Neural crest cell (in vitro differentiated cells): ENCODE measurements around the gene PAX3. TPM values are rescaled to one million over a fixed set of nuclear protein-coding genes. Genes with fewer than 3 reads are reported as not detected.

Experiments used
- DNase-seq: peaks from one replicate; pipeline ENCODE4 v3.0.0; 2021; ENCODE audit warnings: low read depth, mixed read lengths, low spot score
- H3K27ac Mint-ChIP-seq: one replicate; pipeline ENCODE4 v1.8.0; 2021; ENCODE audit warnings: mild to moderate bottlenecking, mixed read lengths; ENCODE audit not compliant: unreplicated experiment
- H3K27me3 Mint-ChIP-seq: 2 replicates; pipeline ENCODE4 v1.8.0; 2021; ENCODE audit warnings: low read depth, mild to moderate bottlenecking, mixed read lengths
- H3K36me3 Mint-ChIP-seq: 2 replicates; pipeline ENCODE4 v1.8.0; 2021; ENCODE audit warnings: low read depth, mild to moderate bottlenecking, mixed read lengths
- H3K4me1 Mint-ChIP-seq: 2 replicates; pipeline ENCODE4 v1.8.0; 2021; ENCODE audit warnings: mixed read lengths
- H3K4me3 Mint-ChIP-seq: one replicate; pipeline ENCODE4 v1.8.0; 2021; ENCODE audit warnings: mild to moderate bottlenecking, mixed read lengths
- H3K9me3 Mint-ChIP-seq: 2 replicates; pipeline ENCODE4 v1.8.0; 2021; ENCODE audit warnings: mixed read lengths
- total RNA-seq: library from RNA; stranded (reverse); gene quantifications from 2 replicates; pipeline ENCODE4 v1.2.1, GENCODE V29; 2021
- TF ChIP-seq, protein P1 (sequence below): fragments of 200-600 bp; sonication (generic); conservative IDR thresholded peaks from 2 replicates; pipeline ENCODE4 v1.5.0; 2021; ENCODE audit warnings: antibody characterized with exemption, mild to moderate bottlenecking

Gene PAX3
- total RNA-seq, 1 donor from 2014 or later: 52.2 TPM

DNA sequence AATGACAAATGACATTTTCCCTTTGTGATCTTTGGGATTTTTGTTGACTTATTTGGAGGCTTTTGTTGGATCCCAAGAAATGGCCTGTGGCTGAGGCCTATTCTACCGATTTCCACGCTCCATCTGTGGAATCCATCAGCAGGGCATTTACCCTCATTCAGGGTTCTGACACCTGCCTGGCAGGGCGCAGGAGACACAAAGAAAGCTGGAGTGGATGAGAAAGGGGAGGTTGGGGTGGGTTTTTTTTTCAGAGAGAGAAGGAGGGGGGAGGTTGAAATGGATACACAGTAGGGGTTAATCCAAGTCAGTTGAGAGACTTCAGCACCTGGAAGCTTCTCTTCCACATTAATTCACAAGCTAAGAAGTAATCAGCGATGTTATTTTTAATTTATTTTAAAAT lies 59.7 kb downstream of the PAX3 start:
- Mint-ChIP-seq H3K9me3 (no peaks in the 10 kb centered on the region), H3K4me1 (peaks cover 67% of the 10 kb centered on the region), H3K36me3 (peaks cover 10% of the 10 kb centered on the region), H3K27ac (peak overlapping the region; percentile 97), H3K4me3 (peak overlapping the region; percentile 82), H3K27me3 (peaks cover 72% of the 10 kb centered on the region)
- no peak for DNase-seq
- TF ChIP-seq, protein P1, sequence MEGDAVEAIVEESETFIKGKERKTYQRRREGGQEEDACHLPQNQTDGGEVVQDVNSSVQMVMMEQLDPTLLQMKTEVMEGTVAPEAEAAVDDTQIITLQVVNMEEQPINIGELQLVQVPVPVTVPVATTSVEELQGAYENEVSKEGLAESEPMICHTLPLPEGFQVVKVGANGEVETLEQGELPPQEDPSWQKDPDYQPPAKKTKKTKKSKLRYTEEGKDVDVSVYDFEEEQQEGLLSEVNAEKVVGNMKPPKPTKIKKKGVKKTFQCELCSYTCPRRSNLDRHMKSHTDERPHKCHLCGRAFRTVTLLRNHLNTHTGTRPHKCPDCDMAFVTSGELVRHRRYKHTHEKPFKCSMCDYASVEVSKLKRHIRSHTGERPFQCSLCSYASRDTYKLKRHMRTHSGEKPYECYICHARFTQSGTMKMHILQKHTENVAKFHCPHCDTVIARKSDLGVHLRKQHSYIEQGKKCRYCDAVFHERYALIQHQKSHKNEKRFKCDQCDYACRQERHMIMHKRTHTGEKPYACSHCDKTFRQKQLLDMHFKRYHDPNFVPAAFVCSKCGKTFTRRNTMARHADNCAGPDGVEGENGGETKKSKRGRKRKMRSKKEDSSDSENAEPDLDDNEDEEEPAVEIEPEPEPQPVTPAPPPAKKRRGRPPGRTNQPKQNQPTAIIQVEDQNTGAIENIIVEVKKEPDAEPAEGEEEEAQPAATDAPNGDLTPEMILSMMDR: no peak

DNA sequence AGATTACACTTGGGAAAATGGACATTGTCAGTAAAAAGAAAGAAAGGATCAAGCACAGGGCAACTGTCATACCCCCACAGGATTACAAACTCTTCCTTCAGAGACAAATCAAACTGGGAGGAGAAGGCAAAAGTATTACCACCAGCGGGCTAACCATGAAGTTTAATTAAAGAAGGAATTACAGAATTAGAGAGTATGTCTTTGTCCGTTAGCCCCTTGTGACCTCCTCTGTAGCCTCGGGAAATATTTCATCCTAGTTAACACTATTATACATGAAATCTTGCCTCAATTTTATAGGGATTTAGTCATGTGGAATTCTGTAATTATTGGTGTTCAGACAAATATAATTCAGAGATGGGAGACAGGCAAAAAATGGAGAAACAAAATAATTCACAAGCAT lies 60.7 kb downstream of the PAX3 start:
- TF ChIP-seq, protein P1: no peak
- Mint-ChIP-seq H3K4me1 (peaks cover 62% of the 10 kb centered on the region), H3K4me3 (peak overlapping the region; percentile 9), H3K27me3 (peaks cover 64% of the 10 kb centered on the region), H3K9me3 (no peaks in the 10 kb centered on the region), H3K27ac (no peak overlapping the region), H3K36me3 (peaks cover 5% of the 10 kb centered on the region)
- DNase-seq: no peak

DNA sequence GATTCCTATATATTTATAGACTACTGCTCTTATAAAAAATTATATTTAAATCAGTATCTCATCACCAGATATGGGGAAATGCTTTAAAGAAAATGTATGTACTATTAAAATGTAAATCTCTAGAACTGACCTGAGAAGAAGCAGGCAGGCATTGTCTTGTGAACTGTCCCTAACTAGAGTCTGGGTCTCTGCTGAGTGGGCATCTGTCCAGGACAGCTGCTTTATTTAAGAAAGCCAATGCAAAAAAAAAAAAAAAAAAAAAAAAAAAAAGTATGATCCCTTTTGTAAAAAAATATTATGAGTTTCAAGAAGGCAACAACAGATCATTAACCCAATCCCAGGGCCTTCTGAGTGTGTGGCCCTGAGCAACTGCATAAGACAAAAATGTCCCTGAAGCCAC lies 66.0 kb downstream of the PAX3 start:
- Mint-ChIP-seq H3K27ac (no peak overlapping the region), H3K27me3 (peaks cover 19% of the 10 kb centered on the region)
- no peak for DNase-seq

DNA sequence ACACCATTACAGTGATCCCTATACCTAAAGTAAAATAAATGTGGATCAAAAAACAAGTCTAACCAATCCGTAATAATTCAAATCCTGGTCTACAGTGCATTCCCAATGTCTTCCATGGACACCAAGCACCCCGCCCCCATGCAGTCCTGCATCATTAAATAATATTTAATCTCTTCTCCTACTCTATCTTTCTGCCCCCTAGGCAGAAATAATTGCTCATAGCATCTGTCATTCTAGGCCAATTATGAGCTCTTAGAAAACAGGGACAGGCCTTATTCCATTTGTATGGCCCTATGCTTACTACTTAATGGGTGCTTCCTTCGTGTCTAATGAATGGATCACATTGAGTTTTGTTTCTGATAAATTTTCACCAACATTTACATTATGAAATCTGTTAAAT lies 66.4 kb downstream of the PAX3 start:
- TF ChIP-seq, protein P1: no peak
- H3K4me3 Mint-ChIP-seq: no peak overlapping the region
- DNase-seq: no peak
- no peaks in the 10 kb centered on the region for H3K9me3 Mint-ChIP-seq
- H3K27ac Mint-ChIP-seq: no peak overlapping the region
- H3K27me3 Mint-ChIP-seq: peaks cover 17% of the 10 kb centered on the region
- peaks cover 26% of the 10 kb centered on the region for H3K4me1 Mint-ChIP-seq
- peaks cover 23% of the 10 kb centered on the region for H3K36me3 Mint-ChIP-seq

More for the DNA sequence above, 66.0 kb downstream of the PAX3 start:
- TF ChIP-seq, protein P1: no peak
- no peak overlapping the region for H3K4me3 Mint-ChIP-seq
- H3K36me3 Mint-ChIP-seq: peaks cover 23% of the 10 kb centered on the region
- H3K9me3 Mint-ChIP-seq: no peaks in the 10 kb centered on the region
- peaks cover 28% of the 10 kb centered on the region for H3K4me1 Mint-ChIP-seq

DNA sequence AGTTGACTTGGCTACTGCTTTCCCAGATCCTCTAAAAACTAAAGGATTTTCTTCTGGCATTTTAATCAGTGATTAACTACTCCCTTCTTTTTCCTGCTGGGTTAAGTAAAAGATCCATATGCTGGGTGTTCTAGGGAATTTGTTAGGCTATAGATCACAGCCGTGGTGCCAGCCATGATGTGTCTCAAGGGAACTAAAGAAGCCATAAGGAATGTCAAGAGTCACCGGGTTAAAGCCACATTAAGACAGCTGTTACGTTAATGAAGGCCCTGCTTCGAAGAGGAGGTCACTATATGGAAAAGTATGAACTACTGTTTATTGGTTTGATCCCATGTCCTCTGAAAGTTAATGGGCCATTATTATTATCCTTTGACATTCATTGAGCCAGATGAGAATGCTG lies 70.7 kb downstream of the PAX3 start:
- peaks cover 17% of the 10 kb centered on the region for H3K4me1 Mint-ChIP-seq
- DNase-seq: no peak
- H3K4me3 Mint-ChIP-seq: no peak overlapping the region
- peaks cover 3% of the 10 kb centered on the region for H3K27me3 Mint-ChIP-seq
- TF ChIP-seq, protein P1: no peak
- H3K27ac Mint-ChIP-seq: no peak overlapping the region
- peaks cover 35% of the 10 kb centered on the region for H3K36me3 Mint-ChIP-seq
- H3K9me3 Mint-ChIP-seq: no peaks in the 10 kb centered on the region

DNA sequence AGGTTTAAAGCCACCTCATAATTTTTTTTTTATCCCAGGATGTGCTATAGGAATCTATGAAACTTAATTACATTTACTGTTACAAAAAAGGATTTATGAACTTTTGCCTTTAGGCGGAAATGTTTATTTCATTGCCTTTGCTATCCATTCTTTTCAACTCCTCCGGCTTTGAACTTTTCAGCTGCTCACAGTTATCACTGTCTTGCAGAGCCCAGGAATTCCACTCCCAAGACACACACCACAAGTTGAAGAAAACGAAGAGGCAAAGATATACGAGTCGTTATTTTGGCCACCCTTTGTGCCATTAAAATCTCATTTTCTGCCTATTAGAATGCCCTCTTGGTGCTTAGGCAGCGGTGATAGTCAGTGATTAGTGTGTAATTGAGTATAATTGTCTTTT lies 80.0 kb downstream of the PAX3 start:
- peaks cover 40% of the 10 kb centered on the region for H3K36me3 Mint-ChIP-seq
- DNase-seq: no peak

More for the DNA sequence above, 80.0 kb downstream of the PAX3 start:
- TF ChIP-seq, protein P1: no peak
- H3K9me3 Mint-ChIP-seq: peaks cover 3% of the 10 kb centered on the region
- H3K4me3 Mint-ChIP-seq: no peak overlapping the region
- H3K4me1 Mint-ChIP-seq: peaks cover 8% of the 10 kb centered on the region
- H3K27ac Mint-ChIP-seq: no peak overlapping the region
- H3K27me3 Mint-ChIP-seq: peaks cover 8% of the 10 kb centered on the region
